GM19468 (cell line): Measurements from ENCODE around the gene DSCAML1.

Source experiments
- ATAC-seq: cut with Tn5 transposase; IDR thresholded peaks from one replicate; pipeline ENCODE4 v1.9.1; 2021; ENCODE audit warnings: mild to moderate bottlenecking, moderate library complexity, moderate number of reproducible peaks; ENCODE audit not compliant: unreplicated experiment; ENCODE audit errors: extremely low read depth

Gene DSCAML1

DNA sequence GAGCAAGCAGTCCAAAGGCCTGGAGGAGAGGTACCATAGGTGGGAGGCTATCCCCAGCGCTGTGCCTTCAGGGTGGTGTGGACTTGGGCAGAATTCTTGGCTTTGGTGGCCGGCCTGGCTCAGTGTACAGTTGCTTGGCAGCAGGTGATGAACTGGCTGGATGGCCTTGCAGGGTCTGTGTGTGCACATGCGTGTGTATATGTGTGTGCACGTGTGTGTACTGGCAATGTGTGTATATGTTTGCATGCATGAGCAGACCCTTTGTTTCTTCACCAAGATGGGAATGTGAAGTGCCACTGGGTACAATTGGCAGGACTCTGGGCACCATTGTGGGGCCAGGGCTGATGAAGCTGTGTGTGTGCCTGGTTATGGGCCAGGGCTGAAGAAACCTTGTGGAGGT, 416.3 kb downstream of the DSCAML1 start:
- ATAC-seq: no peak

DNA sequence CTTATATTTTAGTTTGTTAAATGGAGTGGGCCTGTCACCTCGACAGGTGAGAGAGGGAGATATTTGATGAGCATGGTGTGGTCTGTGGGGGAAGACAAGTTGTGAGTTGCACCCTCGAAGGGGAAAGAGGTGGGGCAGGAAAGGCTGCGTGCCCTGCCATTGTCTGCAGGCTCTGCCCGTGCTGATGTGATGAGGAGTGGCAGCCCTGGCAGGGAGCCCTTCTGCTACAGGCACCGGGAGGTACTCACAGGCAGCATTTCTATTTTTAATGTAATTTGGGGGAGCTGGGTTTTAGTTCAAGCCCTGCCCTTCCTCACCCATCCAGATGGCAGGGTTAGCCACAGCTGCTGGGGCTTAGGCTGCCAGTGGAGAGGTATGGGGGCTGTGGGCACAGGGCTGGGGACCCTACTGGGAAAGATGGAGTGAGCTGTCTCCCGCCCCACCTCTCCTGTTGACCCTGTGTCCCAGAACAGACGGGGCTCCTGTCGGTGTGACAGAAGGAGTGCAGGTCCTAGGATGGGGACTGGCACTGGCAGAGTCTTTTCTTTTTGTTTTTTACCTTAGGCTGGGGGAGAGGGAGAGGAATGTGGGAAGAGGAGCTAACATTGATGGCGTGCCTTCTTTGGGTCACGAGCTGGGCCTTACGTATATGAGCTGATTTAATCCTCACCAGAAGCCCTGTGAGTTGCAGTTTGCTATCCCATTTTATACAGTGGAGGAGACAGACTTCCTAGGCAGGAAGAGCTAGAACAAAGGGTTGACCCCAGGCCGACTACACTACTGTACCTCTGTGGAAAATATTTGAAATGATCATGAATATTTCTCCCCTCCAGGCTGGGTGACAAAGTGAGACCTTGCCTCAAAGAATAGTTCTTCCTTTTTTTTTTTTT, 417.8 kb downstream of the DSCAML1 start:
- ATAC-seq: no peak
